GM06990 (cell line): ENCODE data around the gene CUX1.

Experiments used
- DNase-seq: peaks from one replicate; pipeline ENCODE4 v3.0.0-alpha.2; 2011; ENCODE audit not compliant: insufficient read length; ENCODE audit errors: extremely low read depth
- H3K27me3 ChIP-seq: replicated peaks from 2 replicates; pipeline ENCODE4 v1.6.0; 2011; ENCODE audit warnings: low read length; ENCODE audit not compliant: control insufficient read depth, insufficient read depth
- H3K36me3 ChIP-seq: 2 replicates; pipeline ENCODE4 v1.5.1; 2011; ENCODE audit warnings: low read length; ENCODE audit not compliant: control insufficient read depth, insufficient read depth
- H3K4me3 ChIP-seq: replicated peaks from 2 replicates; pipeline ENCODE4 v1.5.1; 2011; ENCODE audit warnings: low read depth, mild to moderate bottlenecking, control low read depth, low read length
- TF ChIP-seq, protein P1 (sequence below): IDR thresholded peaks from 2 replicates; pipeline ENCODE4 v1.5.1; 2011; ENCODE audit warnings: low read length, control low read depth, mild to moderate bottlenecking, inconsistent platforms; ENCODE audit not compliant: insufficient read depth, poor library complexity, severe bottlenecking

CUX1 gene

DNA sequence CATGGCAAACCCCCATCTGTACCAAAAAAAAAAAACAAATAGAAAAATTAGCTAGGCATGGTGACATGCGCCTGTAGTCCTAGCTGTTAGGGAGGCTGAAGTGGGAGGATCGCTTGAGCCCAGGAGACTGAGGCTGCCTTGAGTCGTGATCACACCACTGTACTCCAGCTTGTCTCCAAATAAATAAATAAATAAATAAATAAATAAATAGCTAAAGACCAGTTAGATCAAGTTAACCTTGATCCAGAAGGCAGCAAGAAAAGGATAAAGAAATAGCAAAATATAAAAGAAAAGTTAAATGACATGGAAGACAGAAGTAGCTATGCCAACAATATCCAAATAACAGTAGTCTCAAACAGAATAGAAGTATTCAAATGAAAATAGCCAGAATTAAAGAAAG lies 337.0 kb downstream of the CUX1 start:
- Histone ChIP-seq H3K36me3 (no peaks in the 10 kb centered on the region; the same call in 1 of the 2 replicates), H3K4me3 (no peak overlapping the region), H3K27me3 (no peaks in the 10 kb centered on the region)
- no peak for DNase-seq
- TF ChIP-seq, protein P1, sequence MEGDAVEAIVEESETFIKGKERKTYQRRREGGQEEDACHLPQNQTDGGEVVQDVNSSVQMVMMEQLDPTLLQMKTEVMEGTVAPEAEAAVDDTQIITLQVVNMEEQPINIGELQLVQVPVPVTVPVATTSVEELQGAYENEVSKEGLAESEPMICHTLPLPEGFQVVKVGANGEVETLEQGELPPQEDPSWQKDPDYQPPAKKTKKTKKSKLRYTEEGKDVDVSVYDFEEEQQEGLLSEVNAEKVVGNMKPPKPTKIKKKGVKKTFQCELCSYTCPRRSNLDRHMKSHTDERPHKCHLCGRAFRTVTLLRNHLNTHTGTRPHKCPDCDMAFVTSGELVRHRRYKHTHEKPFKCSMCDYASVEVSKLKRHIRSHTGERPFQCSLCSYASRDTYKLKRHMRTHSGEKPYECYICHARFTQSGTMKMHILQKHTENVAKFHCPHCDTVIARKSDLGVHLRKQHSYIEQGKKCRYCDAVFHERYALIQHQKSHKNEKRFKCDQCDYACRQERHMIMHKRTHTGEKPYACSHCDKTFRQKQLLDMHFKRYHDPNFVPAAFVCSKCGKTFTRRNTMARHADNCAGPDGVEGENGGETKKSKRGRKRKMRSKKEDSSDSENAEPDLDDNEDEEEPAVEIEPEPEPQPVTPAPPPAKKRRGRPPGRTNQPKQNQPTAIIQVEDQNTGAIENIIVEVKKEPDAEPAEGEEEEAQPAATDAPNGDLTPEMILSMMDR: no peak

DNA sequence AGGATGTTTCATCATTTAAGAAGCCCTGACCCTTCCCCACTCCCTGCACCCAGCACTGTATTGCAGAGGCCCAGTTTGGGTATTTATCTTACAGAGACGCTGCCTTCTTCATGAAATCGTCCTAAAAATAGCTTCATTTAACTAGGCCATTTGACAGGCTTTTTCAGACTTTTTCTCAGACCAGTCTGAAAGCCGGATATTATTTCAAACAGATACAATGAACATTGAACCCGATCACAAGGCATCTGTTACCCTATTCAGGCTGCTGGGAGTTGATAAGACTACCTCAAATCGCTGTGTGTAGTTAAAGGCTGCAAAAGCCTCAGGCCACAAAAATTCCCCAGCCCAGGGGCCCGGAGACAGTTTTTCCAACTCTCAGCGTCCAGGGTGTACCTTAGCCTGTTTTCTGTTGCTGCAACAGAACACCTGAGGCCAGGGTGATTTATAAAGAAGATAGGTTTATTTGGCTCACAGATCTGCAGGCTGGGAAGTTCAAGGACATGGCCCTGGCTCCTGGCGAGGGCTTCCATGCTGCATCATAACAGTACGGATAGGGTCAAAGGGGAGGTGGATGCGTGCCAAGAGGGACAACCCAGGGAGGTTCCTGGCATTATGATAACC lies 338.5 kb downstream of the CUX1 start:
- H3K27me3 ChIP-seq: no peaks in the 10 kb centered on the region
- no peak for DNase-seq
- H3K36me3 ChIP-seq: no peaks in the 10 kb centered on the region; the same call in 1 of the 2 replicates
- TF ChIP-seq, protein P1: no peak
- H3K4me3 ChIP-seq: no peak overlapping the region

DNA sequence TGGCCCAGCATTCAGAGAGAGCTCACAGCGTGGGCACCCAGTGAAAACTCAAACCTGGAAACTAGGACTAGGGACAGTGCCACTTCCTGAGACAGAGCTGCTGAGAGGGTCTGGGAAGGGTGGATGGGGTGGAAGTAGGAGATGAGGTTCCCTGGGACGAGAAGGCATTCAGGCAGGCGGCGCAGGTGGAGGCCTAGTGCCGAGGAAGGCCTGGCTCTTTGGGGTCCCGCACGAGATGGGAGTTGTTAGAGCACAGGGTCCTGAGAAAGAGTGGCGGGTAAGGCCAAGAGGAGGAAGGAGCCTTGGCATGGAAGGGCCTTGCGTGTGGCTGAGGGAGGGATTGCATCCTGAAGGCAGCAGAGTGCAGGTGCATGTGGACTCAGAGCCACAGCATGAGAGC lies 339.4 kb downstream of the CUX1 start:
- Histone ChIP-seq H3K27me3 (no peaks in the 10 kb centered on the region), H3K4me3 (no peak overlapping the region), H3K36me3 (no peaks in the 10 kb centered on the region; the same call in 1 of the 2 replicates)
- DNase-seq: no peak
- TF ChIP-seq, protein P1: no peak

DNA sequence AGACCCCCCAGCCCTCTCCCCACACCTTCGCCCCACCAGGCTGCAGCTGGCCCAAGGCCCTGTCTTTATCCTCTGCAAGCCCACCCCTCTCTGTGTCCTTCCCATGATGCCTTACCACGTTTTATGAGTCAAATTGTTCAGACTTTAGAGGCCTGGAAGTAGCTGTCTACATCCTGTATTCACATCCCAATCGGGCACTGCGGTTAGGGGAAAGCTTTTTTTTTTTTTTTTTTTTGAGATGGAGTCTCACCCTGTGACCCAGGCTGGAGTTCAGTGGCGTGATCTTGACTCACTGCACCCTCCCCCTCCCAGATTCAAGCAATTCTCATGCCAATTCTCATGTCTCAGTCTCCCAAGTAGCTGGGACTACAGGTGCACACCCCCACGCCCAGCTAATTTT lies 347.7 kb downstream of the CUX1 start:
- H3K36me3 ChIP-seq: no peaks in the 10 kb centered on the region; the same call in 1 of the 2 replicates
- TF ChIP-seq, protein P1: no peak

DNA sequence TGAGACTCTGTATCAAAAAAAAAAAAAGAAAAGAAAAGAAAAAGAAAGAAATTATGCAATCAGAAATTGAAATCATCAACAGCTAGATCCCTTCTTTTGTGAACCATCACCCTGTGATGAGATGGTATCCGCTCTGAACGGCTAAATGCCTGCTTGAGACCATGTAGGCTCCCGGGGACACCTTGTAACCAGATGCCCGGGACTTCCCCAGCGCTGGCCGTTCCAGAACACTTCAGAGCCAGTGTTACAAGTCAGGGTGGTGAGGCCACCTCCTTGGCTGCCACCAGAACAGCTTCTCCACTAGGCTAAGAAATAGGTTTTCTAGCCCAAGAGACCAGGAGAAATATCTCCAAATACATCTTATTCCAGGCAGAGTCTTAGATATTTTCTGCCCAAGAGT lies 349.8 kb downstream of the CUX1 start:
- peaks cover 1% of the 10 kb centered on the region; the same call in 1 of the 2 replicates for H3K36me3 ChIP-seq
- no peak overlapping the region for H3K4me3 ChIP-seq
- H3K27me3 ChIP-seq: no peaks in the 10 kb centered on the region
- TF ChIP-seq, protein P1: no peak
- DNase-seq: no peak

More for the DNA sequence above, 347.7 kb downstream of the CUX1 start:
- no peaks in the 10 kb centered on the region for H3K27me3 ChIP-seq
- H3K4me3 ChIP-seq: no peak overlapping the region
- DNase-seq: no peak
